Endodermal cell (in vitro differentiated cells): ENCODE results near the gene TOR1A. TPM values are rescaled to one million over a fixed set of nuclear protein-coding genes. Genes with fewer than 3 reads are reported as not detected.

Experiments used
- DNase-seq: peaks from one replicate; pipeline ENCODE4 v3.0.0-alpha.2; 2017
- H3K27ac ChIP-seq: 2 replicates; pipeline ENCODE4 v1.5.1; 2013; ENCODE audit warnings: mild to moderate bottlenecking, low read depth, low read length, moderate library complexity
- H3K27me3 ChIP-seq: 2 replicates; pipeline ENCODE4 v1.6.1; 2013; ENCODE audit warnings: mild to moderate bottlenecking, low read length, moderate library complexity; ENCODE audit not compliant: insufficient read depth, control insufficient read depth, poor library complexity, severe bottlenecking
- H3K36me3 ChIP-seq: 2 replicates; pipeline ENCODE4 v1.7.0; 2013; ENCODE audit warnings: mild to moderate bottlenecking, low read length, moderate library complexity; ENCODE audit not compliant: control insufficient read depth, insufficient read depth
- H3K4me1 ChIP-seq: one replicate; pipeline ENCODE4 v1.7.0; 2013; ENCODE audit warnings: low read length; ENCODE audit not compliant: control insufficient read depth, insufficient read depth
- H3K4me3 ChIP-seq: 2 replicates; pipeline ENCODE4 v1.5.1; 2013; ENCODE audit warnings: mild to moderate bottlenecking, low read length, moderate library complexity
- H3K9ac ChIP-seq: 2 replicates; pipeline ENCODE4 v1.6.1; 2013; ENCODE audit warnings: mild to moderate bottlenecking, low read length, moderate library complexity; ENCODE audit not compliant: poor library complexity, severe bottlenecking; ENCODE audit errors: extremely low read depth
- H3K9me3 ChIP-seq: 2 replicates; pipeline ENCODE4 v1.6.1; 2013; ENCODE audit warnings: mild to moderate bottlenecking, low read length, moderate library complexity; ENCODE audit not compliant: control insufficient read depth
- H3K27ac Mint-ChIP-seq: 2 replicates; pipeline ENCODE4 v1.8.0; 2020; ENCODE audit warnings: mixed read lengths
- H3K27me3 Mint-ChIP-seq: 2 replicates; pipeline ENCODE4 v1.8.0; 2021; ENCODE audit warnings: mild to moderate bottlenecking, mixed read lengths; ENCODE audit not compliant: insufficient read depth
- H3K36me3 Mint-ChIP-seq: 2 replicates; pipeline ENCODE4 v1.8.0; 2020; ENCODE audit warnings: low read depth, mixed read lengths
- H3K4me1 Mint-ChIP-seq: 2 replicates; pipeline ENCODE4 v1.8.0; 2020; ENCODE audit warnings: mixed read lengths
- H3K4me3 Mint-ChIP-seq: 2 replicates; pipeline ENCODE4 v1.8.0; 2020; ENCODE audit warnings: mild to moderate bottlenecking, moderate library complexity, mixed read lengths
- H3K9me3 Mint-ChIP-seq: 2 replicates; pipeline ENCODE4 v1.8.0; 2020; ENCODE audit warnings: mild to moderate bottlenecking, mixed read lengths
- CTCF ChIP-seq: fragments of 200-600 bp; sonication (generic); conservative IDR thresholded peaks from 2 replicates; pipeline ENCODE4 v1.5.0; 2021; ENCODE audit warnings: antibody characterized with exemption, mild to moderate bottlenecking
- WGBS, 2 experiments: methylation state at CpG; one replicate each; pipeline versions ENCODE4 v1.1.5 to v1.1.7; 2013; ENCODE audit warnings: missing lambda C conversion rate in 2 of 2, mixed read lengths in 1 of 2; ENCODE audit not compliant: insufficient coverage in 1 of 2, insufficient read length in 1 of 2; 5-methylcytosine and 5-hydroxymethylcytosine counted together
- microRNA-seq: library from miRNA; unstranded; fragments of <30 nt; microRNA quantifications from one replicate; pipeline ENCODE4 v1.2.0, GENCODE V29; 2020; ENCODE audit warnings: borderline microRNAs expressed
- total RNA-seq, 2 donors: library from RNA; stranded (reverse); fragmentation: NEBNext Ultra II Directional in 1 of 2; extraction: Animal tissue kit (Norgen Biotek cat#: 25700) in 1 of 2; gene quantifications; 2 replicates in 1 of 2; 3 replicates in 1 of 2; pipeline ENCODE4 v1.2.1, GENCODE V29; 2021

Gene TOR1A
- total RNA-seq, 2 donors from 2014 or later, result 48.4 to 49.9 TPM

- H3K36me3 ChIP-seq, result no peaks in the 10 kb centered on the region
- Mint-ChIP-seq H3K36me3 (no peaks in the 10 kb centered on the region), H3K4me3 (no peak overlapping the region), H3K27ac (no peak overlapping the region), H3K27me3 (no peaks in the 10 kb centered on the region), H3K4me1 (peaks cover 9% of the 10 kb centered on the region), H3K9me3 (no peaks in the 10 kb centered on the region)
- WGBS, 2 experiments, result 91 to 100% methylated on average over 4 of the region's 4 CpGs
- no peak for TF ChIP-seq CTCF
- H3K9ac ChIP-seq, result no peak overlapping the region
- no peaks in the 10 kb centered on the region for H3K9me3 ChIP-seq
- no peak overlapping the region for H3K4me3 ChIP-seq
- H3K27me3 ChIP-seq, result no peaks in the 10 kb centered on the region
- H3K4me1 ChIP-seq, result peaks cover 4% of the 10 kb centered on the region
- no peak for DNase-seq
- H3K27ac ChIP-seq, result no peak overlapping the region
Observed at GRCh38 chr9:129765764-129766317, 58.1 kb downstream of the TOR1A start.

- Histone ChIP-seq H3K4me1 (peaks cover 4% of the 10 kb centered on the region), H3K27ac (no peak overlapping the region), H3K9me3 (no peaks in the 10 kb centered on the region), H3K9ac (no peak overlapping the region), H3K4me3 (no peak overlapping the region), H3K27me3 (no peaks in the 10 kb centered on the region), H3K36me3 (no peaks in the 10 kb centered on the region)
- TF ChIP-seq CTCF, result no peak
- 84 to 91% methylated on average over 12 to 13 of the region's 13 CpGs for WGBS, 2 experiments
- no peaks in the 10 kb centered on the region for H3K9me3 Mint-ChIP-seq
- H3K4me3 Mint-ChIP-seq, result no peak overlapping the region
- no peaks in the 10 kb centered on the region for H3K27me3 Mint-ChIP-seq
- no peak overlapping the region for H3K27ac Mint-ChIP-seq
- H3K36me3 Mint-ChIP-seq, result no peaks in the 10 kb centered on the region
- no peak for DNase-seq
- peaks cover 9% of the 10 kb centered on the region for H3K4me1 Mint-ChIP-seq
Observed at GRCh38 chr9:129762985-129763926, 60.7 kb downstream of the TOR1A start.

Small RNAs within 50 kb of the gene (microRNA-seq; reads per million reads assigned to microRNA genes)
- gene MIR6855, result not detected

Other genes starting within 250 kb of the TOR1A start
- gene C9orf50, start 203.0 kb downstream of the TOR1A start, total RNA-seq, result not detected
- gene NTMT1, start 198.0 kb downstream of the TOR1A start, total RNA-seq, result 10 to 100 TPM; 39.6 to 49.1 TPM
- 10 to 100 TPM; 19.8 to 20.2 TPM for gene ASB6, start 182.0 kb downstream of the TOR1A start, total RNA-seq
- gene PRRX2, start 158.5 kb downstream of the TOR1A start, total RNA-seq, result 1 to 10 TPM; 1.0 to 3.8 TPM
- under 1 TPM; 0.29 to 0.62 TPM for gene PTGES, start 71.1 kb downstream of the TOR1A start, total RNA-seq
- 10 to 100 TPM; 15.2 to 16.9 TPM for gene TOR1B, start 21.0 kb downstream of the TOR1A start, total RNA-seq
- 10 to 100 TPM; 29.9 to 34.1 TPM for gene C9orf78, start 11.1 kb upstream of the TOR1A start, total RNA-seq
- 10 to 100 TPM; 24.4 to 25.8 TPM for gene USP20, start 11.3 kb upstream of the TOR1A start, total RNA-seq
- gene FNBP1, start 219.1 kb upstream of the TOR1A start, total RNA-seq, result 10 to 100 TPM; 41.4 to 43.3 TPM
- gene GPR107, start 229.8 kb upstream of the TOR1A start, total RNA-seq, result 10 to 100 TPM; 50.7 to 62.0 TPM